HG02938 (cell line): ENCODE results near the gene EHMT1.
"Not testable (repeated sequence)": the region's sequence is repeated elsewhere in the genome, so short reads cannot be mapped to it uniquely, and the experiment has no call there.

Source experiments
- ATAC-seq: cut with Tn5 transposase; IDR thresholded peaks from one replicate; pipeline ENCODE4 v1.9.1; 2021; ENCODE audit warnings: mild to moderate bottlenecking, moderate library complexity; ENCODE audit not compliant: unreplicated experiment

The EHMT1 gene

GRCh38 chr9:137715866-137716693 lies 97.3 kb downstream of the EHMT1 start:
- ATAC-seq = not testable (repeated sequence)

DNA sequence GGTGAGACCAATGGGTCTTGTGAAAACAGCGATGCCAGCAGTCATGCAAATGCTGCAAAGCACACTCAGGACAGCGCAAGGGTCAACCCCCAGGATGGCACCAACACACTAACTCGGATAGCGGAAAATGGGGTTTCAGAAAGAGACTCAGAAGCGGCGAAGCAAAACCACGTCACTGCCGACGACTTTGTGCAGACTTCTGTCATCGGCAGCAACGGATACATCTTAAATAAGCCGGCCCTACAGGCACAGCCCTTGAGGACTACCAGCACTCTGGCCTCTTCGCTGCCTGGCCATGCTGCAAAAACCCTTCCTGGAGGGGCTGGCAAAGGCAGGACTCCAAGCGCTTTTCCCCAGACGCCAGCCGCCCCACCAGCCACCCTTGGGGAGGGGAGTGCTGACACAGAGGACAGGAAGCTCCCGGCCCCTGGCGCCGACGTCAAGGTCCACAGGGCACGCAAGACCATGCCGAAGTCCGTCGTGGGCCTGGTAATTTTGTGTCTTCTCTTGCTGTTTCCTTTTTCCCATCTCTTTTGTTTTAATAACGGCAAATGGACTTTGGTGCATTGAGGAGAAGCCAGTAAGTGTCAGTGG lies 98.0 kb downstream of the EHMT1 start:
- no peak for ATAC-seq

DNA sequence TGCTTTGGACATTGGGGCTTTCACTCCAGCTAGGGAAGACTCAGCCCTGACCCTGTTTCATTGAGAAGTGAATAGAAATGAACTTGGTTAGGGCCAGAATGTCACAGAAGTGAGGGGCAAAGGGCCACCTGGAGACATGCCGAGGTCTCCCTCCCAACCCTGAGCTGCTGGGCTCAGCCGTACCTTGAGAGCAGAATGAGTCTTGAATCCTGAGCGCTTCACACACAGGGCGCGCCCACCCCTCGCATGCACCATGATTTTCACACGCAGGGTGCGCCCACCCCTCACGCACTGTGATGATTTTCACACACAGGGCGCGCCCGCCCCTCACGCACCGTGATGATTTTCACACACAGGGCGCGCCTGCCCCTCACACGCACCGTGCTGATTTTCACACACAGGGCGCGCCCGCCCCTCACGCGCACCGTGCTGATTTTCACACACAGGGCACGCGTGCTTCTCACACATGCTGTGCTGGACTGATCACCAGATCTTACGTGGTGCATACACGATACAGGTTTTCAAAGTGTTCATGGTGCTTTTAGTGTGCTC lies 99.0 kb downstream of the EHMT1 start:
- ATAC-seq = no peak

- ATAC-seq = no peak
These were observed 100.4 kb downstream of the EHMT1 start for GRCh38 chr9:137719194-137719593.

DNA sequence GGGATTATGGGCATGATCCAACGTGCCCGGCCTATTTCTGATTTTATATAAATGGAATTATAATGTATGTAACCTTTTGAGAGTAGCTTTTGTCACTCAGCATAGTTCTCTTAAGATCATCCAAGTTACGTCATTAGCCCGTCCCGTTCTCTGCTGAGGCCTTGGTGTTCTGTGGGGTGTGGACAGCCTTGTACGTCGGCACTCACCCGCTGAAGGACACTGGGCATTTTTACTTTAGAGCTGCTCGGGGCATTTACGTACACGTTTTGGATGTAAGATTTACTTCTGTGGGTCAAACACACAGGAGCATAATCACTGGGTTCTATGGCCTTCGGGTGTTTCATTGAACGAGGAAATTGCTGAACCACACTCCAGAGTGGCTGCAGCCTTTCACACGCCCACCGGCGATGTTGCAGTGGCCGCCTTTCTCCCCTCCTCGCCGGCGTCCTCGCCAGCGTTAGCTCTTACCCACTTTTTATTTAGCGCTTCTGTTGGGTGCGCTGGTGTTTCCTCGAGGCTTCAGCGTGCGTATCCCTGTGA lies 101.8 kb downstream of the EHMT1 start:
- no peak for ATAC-seq

- ATAC-seq = no peak
These were observed 102.7 kb downstream of the EHMT1 start for GRCh38 chr9:137721479-137721878.

DNA sequence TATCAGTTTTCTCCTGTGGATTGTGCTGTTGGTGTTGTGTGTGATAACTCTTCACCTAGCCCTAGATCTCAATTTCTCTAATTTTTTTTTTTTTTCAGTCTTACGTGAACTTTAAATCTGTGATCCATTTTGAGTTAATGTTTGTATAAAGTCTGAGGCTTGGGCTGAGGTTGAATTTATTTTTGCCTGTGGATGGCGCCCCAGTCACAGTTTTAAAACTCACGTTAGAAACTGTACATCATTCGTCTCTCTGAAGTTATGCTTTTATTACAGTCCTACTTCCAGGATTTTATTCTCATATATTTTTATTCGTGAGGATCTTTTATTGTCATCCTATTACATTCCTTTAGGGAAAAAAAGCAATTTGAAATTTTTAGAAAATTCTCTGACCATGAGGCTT lies 103.1 kb downstream of the EHMT1 start:
- no peak for ATAC-seq

- no peak for ATAC-seq
These were observed 103.7 kb downstream of the EHMT1 start for GRCh38 chr9:137722481-137722880.

- not testable (repeated sequence) for ATAC-seq
These were observed 104.6 kb downstream of the EHMT1 start for GRCh38 chr9:137723356-137723755.

- no peak for ATAC-seq
These were observed 105.1 kb downstream of the EHMT1 start for GRCh38 chr9:137723783-137724445.

DNA sequence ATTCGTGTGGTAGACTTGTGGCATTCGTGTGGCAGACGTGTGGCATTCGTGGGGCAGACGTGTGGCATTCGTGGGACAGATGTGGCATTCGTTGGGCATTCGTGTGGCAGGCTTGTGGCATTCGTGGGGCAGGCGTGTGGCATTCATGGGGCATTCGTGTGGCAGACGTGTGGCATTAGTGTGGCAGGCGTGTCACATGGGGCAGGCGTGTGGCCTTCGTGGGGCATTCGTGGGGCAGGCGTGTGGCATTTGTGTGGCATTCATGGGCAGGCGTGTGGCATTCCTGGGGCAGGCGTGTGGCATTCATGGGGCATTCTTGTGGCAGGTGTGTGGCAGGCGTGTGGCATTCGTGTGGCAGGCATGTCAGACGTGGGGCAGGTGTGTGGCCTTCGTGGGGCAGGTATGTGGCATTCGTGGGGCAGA lies 106.0 kb downstream of the EHMT1 start:
- no peak for ATAC-seq

DNA sequence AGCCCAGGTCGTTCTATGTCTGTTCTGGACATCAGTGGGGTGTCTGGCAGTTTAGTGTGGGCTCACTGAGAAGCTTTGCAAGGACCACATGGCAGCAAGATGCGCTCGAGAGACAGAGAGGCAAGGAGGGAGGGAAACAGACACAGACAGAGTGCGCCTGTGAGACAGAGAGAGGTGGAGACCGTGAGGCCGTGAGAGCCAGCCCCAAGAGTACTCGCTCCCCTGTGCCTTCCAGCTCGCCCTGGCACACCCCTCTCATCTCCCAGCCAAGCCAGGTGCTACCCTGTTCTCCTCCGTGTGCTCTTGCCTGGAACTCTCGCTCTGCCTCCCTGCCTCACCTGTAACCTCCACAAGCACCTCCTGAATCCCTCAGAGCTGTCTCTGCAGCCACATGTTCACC lies 106.8 kb downstream of the EHMT1 start:
- ATAC-seq = no peak

DNA sequence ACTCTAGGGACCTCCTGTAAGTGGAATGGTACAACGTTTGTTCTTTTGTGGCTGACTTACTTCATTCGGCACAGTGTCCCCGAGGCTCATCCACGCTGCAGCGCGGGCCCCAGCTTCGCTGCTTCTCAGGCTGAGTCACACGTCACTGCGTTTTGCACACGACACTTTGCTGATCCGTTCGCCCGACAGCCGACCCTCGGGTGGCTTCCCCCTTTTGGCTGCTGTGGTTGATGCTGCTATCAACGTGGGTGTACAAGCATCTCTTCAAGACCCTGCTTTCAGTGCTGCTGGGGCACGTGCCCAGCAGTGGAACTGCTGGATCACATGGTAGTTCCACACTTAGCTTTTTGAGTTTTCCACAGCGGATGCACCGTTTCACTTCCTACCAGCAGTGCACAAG lies 107.5 kb downstream of the EHMT1 start:
- peak; percentile 67 for ATAC-seq

- ATAC-seq = no peak
These were observed 108.0 kb downstream of the EHMT1 start for GRCh38 chr9:137726764-137727163.

GRCh38 chr9:137727716-137728115 lies 108.9 kb downstream of the EHMT1 start:
- no peak for ATAC-seq

- ATAC-seq = no peak
These were observed 109.9 kb downstream of the EHMT1 start for GRCh38 chr9:137728444-137729311.

- no peak for ATAC-seq
These were observed 112.6 kb downstream of the EHMT1 start for GRCh38 chr9:137731216-137731946.

GRCh38 chr9:137731947-137732813 lies 113.4 kb downstream of the EHMT1 start:
- no peak for ATAC-seq

DNA sequence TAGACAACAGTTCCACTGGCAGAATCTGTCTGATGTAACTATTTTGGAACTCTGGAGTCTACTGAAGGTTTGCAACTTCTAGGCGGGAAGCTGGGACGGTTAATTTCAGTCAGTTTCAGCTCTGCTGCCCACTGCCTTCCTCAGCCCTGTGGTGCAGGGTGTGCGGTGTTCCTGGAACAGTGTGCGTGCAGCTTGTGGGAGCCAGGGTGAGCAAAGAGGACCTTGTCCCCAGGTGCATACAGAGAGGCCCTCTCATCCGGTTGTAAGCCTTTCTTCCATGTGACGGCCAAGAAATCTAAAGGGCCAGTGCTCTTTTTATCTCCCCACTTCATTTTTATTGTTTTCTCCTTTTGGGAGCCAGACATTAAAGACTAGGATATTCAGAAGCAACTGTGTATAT lies 114.6 kb downstream of the EHMT1 start:
- ATAC-seq = no peak
